VCaP (cell line): ENCODE measurements around the gene SLAMF8.

ENCODE experiments used
- H3K27ac ChIP-seq: fragments of 450-650 bp; 2 replicates; pipeline ENCODE4 v1.5.1; 2017
- TF ChIP-seq, protein P1 (sequence below): fragments of 450-650 bp; conservative IDR thresholded peaks from 2 replicates; pipeline ENCODE4 v1.5.1; 2017; ENCODE audit warnings: mild to moderate bottlenecking, moderate library complexity

The SLAMF8 gene

GRCh38 chr1:159866066-159866465, 39.4 kb downstream of the SLAMF8 start:
- TF ChIP-seq, protein P1, sequence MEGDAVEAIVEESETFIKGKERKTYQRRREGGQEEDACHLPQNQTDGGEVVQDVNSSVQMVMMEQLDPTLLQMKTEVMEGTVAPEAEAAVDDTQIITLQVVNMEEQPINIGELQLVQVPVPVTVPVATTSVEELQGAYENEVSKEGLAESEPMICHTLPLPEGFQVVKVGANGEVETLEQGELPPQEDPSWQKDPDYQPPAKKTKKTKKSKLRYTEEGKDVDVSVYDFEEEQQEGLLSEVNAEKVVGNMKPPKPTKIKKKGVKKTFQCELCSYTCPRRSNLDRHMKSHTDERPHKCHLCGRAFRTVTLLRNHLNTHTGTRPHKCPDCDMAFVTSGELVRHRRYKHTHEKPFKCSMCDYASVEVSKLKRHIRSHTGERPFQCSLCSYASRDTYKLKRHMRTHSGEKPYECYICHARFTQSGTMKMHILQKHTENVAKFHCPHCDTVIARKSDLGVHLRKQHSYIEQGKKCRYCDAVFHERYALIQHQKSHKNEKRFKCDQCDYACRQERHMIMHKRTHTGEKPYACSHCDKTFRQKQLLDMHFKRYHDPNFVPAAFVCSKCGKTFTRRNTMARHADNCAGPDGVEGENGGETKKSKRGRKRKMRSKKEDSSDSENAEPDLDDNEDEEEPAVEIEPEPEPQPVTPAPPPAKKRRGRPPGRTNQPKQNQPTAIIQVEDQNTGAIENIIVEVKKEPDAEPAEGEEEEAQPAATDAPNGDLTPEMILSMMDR = no peak
- no peak overlapping the region for H3K27ac ChIP-seq

- TF ChIP-seq, protein P1 = no peak
- H3K27ac ChIP-seq = peak overlapping the region; percentile 64
These were observed 40.4 kb downstream of the SLAMF8 start for GRCh38 chr1:159866905-159867663.

DNA sequence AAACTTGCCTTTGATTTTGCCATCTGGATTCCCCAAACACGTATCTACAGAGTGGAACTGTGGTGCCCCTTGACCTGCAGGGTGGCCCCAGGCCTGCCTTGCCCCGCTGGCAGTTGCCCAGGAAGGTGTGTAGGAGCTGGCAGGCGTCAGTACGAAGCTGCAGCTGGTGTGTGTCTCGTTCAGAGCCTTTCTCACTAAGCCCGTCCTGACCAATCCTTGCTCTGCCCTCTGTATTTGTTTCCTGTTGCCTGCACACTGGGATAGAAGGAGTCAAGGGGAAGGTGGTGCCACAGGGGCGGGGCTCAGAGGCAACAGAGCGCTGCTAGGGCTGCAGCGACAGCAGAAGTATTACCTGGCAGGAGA, 41.0 kb downstream of the SLAMF8 start:
- TF ChIP-seq, protein P1 = no peak
- H3K27ac ChIP-seq = peak overlapping the region; percentile 64

GRCh38 chr1:159868766-159869165, 42.1 kb downstream of the SLAMF8 start:
- TF ChIP-seq, protein P1 = no peak
- peak overlapping the region; percentile 64 for H3K27ac ChIP-seq

DNA sequence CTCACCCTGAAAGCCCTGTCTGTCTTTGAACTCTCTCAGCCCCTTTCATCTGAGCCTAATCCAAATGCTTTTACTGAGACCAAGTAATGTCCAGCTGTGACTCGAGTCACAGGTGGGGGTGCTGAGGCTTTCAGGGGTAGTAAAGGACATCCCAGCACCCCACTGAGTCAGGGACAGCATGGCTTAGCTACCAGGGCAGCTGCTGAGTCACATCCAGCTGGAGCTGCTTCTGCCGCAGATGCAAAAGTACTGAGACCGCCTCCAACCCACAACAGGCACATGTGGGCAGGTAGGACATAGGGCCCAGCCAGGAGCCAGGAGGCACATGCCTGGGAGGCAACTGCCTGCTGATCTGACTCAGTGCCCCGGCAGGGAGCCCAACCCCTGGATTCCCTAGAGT, 42.5 kb downstream of the SLAMF8 start:
- TF ChIP-seq, protein P1 = no peak
- no peak overlapping the region for H3K27ac ChIP-seq

DNA sequence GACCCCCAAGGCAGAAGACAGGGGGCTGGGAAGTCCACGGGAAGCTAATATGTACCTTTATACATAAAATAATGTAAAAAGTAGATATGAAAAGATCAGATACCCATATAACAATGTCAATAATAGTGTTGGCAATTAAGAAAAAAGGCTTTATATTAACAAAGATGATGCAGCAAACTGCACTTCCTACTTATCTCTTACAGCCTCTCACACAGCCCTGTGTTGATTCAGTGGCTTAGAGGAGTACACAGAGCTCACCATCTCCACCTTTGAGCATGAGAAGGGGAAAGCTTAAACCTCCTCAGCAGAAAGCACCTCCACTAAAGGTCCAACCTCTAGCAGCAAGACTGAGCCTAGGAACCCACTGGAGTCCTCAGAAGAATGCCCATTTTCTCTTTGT, 42.9 kb downstream of the SLAMF8 start:
- TF ChIP-seq, protein P1 = no peak
- no peak overlapping the region for H3K27ac ChIP-seq

DNA sequence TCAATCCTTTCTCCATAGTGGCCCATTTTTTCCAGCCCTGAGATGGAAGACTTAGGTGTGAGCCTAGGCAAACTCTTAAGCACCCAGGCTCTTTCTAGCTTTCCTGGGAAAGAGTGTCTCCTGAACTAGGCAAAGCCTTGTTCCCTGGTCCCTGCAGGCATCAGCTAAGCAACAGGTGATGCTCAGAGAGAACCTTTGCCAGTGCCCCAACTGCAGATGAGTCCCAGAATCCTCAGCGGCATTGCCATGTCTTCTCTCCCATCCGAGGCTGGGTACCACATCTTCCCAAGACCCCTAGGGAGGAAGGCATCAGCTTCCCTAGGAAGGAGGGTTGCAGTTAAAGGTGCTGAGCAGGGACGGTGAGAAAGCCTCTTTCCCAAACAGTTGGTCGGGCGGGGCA, 44.0 kb downstream of the SLAMF8 start:
- TF ChIP-seq, protein P1 = no peak
- no peak overlapping the region for H3K27ac ChIP-seq
